Measurements from ENCODE around the gene PACS2. TPM values are rescaled to one million over a fixed set of nuclear protein-coding genes. Genes with fewer than 3 reads are reported as not detected.

The PACS2 gene
- total and polyA plus RNA-seq, 4 donors = 5.1 to 21.9 (median 9.8) TPM

GRCh38 chr14:105331575-105332349 is 17.2 kb downstream of the PACS2 start (continued):
- TF ChIP-seq REST (IDR thresholded peaks at IDR 0.05) = no peak
- no peak for TF ChIP-seq FOXA2 (IDR thresholded peaks at IDR 0.05)
- TF ChIP-seq HNF4A (conservative IDR thresholded peaks at IDR 0.05) = no peak
- no peak for TF ChIP-seq SP1 (IDR thresholded peaks at IDR 0.05)
- no peak for TF ChIP-seq JUND (IDR thresholded peaks at IDR 0.05)
- TF ChIP-seq ZBTB33 (IDR thresholded peaks at IDR 0.05) = no peak
- no peak for TF ChIP-seq FOXA1 (IDR thresholded peaks at IDR 0.05)
- TF ChIP-seq HNF4G (IDR thresholded peaks at IDR 0.05) = no peak
- no peak for TF ChIP-seq NR2F2 (IDR thresholded peaks at IDR 0.05)

GRCh38 chr14:105332350-105332874 is 17.9 kb downstream of the PACS2 start:
- no peak for DNase-seq (ENCODE audit: low spot score)
- H3K27ac ChIP-seq (ENCODE audit: low read depth in 1 of 2, low read length in 2 of 2) = no peak overlapping the region
- H3K36me3 ChIP-seq (ENCODE audit: control insufficient read depth in 4 of 4, insufficient read depth in 3 of 4, low read depth in 1 of 4, low read length in 3 of 4) = no peaks in the 10 kb centered on the region
- no peaks in the 10 kb centered on the region for H3K27me3 ChIP-seq (ENCODE audit: control insufficient read depth in 4 of 4, insufficient read depth in 4 of 4, low read length in 3 of 4)
- 88% methylated on average over 11 of the region's 11 CpGs for WGBS
- H3K4me1 ChIP-seq (ENCODE audit: control insufficient read depth in 4 of 4, insufficient read depth in 4 of 4, low read length in 3 of 4) = peaks cover 19 to 59% (median 42%) of the 10 kb centered on the region in 4 donors
- no peaks in the 10 kb centered on the region for H3K9me3 ChIP-seq (ENCODE audit: control insufficient read depth in 4 of 4, low read length in 3 of 4)
- TF ChIP-seq HNF4G (IDR thresholded peaks at IDR 0.05) (no peak), NR2F2 (IDR thresholded peaks at IDR 0.05) (no peak), GABPA (IDR thresholded peaks at IDR 0.05 in 1 of 2, conservative IDR thresholded peaks at IDR 0.05 in 1 of 2) (no peak), RXRA (IDR thresholded peaks at IDR 0.05) (no peak), ZBTB33 (IDR thresholded peaks at IDR 0.05) (no peak), FOXA1 (IDR thresholded peaks at IDR 0.05) (no peak), REST (IDR thresholded peaks at IDR 0.05) (no peak), MAX (IDR thresholded peaks at IDR 0.05) (no peak), HNF4A (conservative IDR thresholded peaks at IDR 0.05) (no peak), CTCF (IDR thresholded peaks at IDR 0.05; ENCODE audit: low read depth, low read length, missing input control) (no peak), JUND (IDR thresholded peaks at IDR 0.05) (no peak)
- no peak overlapping the region for H3K4me3 ChIP-seq (ENCODE audit: low read depth in 1 of 3, low read length in 3 of 3)
- H3K9ac ChIP-seq (ENCODE audit: low read depth in 1 of 2, low read length in 2 of 2) = no peak overlapping the region
